Measurements from ENCODE around the gene EAPP.

GRCh38 chr14:34502001-34502400, 37.5 kb downstream of the EAPP start:
- no peak for TF ChIP-seq EP300 (IDR thresholded peaks at IDR 0.05)
- no peak for TF ChIP-seq CTCF (IDR thresholded peaks at IDR 0.05)
- TF ChIP-seq POLR2A (IDR thresholded peaks at IDR 0.05): no peak
- no peak for TF ChIP-seq POLR2AphosphoS5 (IDR thresholded peaks at IDR 0.05)
